Muscle of arm (tissue), 12 donors: Measurements from ENCODE around the gene PIP4K2C. TPM values are rescaled to one million over a fixed set of nuclear protein-coding genes. Genes with fewer than 3 reads are reported as not detected.

Experiments
- DNase-seq: peaks from one replicate; pipeline ENCODE4 v3.0.0-alpha.2; 2013
- polyA plus RNA-seq, 12 donors: library from polyadenylated mRNA; unstranded; fragments of 120-200 nt; gene quantifications; one replicate each; pipeline ENCODE4 v1.2.1, GENCODE V29; 2013; ENCODE audit not compliant: insufficient read length in 12 of 12

PIP4K2C gene
- polyA plus RNA-seq, 12 donors: 11.2 to 20.7 (median 12.2) TPM; not detected in 1

- DNase-seq: no peak
These were observed 30.0 kb downstream of the PIP4K2C start for GRCh38 chr12:57620936-57621496.

DNA sequence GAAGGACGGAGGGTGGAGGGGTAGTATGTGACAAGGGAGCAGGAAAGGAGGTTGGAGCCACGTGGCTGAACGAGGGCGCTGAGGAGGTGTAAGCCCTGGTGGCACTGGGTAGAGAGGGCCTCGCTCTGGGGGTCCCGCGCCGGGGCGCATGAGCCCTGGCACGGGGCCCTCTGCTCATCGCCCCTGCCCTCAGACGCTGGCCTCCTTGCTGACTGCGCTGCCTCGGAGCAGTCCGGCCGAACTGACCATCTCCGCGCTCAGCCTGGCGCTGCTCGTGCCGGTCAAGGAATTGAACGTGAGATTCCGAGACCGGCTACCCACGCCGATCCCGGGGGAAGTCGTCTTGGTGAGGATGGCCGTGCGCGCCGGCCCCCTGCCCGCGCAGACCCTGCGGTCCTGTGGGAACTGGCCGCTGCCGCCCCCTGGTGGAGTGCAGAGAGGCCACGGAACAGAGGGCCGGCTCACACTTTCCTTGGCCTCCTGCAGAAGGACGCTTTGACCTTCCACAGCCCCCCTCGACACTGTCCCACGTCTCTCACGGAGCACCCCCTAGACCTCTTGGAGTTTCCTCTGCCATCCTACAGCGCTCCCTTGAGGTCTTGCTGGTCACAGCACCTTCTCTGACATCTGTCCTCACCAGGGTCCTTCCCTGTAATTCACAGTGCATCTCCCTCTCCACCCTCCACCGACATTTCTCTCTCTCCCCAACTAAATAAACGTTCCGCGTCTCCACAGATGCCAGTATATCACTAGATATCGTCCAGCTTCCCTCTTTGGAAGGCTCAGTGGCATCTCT lies 30.7 kb downstream of the PIP4K2C start:
- DNase-seq: no peak

DNA sequence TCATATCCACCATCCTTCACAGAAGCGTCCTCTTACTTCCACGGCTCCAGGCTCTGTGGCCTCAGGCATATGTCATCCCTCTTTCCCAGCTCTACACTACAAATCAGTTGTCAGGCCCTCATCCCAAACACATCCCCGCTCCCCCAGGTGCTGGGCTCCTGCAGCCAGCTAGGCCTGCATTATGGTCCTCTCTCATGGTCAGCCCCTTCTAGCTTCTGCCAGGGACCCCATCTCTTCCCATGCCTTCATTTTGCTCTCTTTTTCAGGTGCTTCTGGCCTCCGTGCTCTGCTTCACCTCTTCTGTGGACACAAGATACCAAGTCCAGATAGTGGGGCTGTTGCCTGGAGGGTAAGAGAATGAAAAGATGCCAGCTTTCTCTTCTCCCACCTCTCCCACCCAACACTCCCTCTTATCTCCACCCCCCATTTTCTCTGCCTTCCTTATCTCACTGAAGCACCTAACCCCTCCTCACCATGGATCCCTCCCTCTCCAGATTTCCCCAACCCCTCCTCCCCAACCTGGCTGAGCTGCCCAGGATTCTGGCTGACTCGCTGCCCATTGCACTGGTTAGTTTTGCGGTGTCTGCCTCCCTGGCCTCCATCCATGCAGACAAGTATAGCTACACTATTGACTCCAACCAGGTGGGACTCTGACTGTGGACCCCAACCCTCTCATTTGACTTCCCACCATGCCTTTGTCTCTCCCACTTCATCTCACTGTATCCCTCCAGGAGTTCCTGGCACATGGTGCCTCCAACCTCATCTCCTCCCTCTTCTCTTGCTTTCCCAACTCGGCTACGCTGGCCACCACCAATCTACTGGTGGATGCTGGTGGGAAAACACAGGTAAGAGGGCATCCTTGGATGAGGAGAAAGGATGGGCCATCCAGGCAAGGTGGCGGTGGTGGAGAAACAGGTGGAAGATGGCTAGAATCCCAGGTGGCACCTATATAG lies 31.6 kb downstream of the PIP4K2C start:
- no peak for DNase-seq

DNA sequence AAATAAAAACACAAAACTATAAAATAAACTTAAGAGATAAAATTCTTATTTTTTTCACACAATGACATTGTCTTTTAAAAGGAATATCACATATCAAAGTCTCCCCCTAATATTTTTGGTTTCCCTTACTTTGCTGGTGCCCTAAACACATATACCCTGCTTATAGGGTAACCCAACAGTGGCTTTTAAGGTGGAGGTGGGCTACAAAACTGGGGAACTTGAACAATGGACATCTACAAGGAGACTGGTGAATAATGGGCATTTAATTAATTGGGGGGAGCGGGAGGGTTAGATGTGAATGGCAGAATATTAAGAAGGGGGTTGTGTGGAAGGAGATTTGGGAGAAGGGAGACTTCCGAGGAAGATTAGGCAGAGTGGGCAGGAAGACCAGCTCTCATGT lies 32.4 kb downstream of the PIP4K2C start:
- DNase-seq: no peak

GRCh38 chr12:57623811-57624390 lies 32.9 kb downstream of the PIP4K2C start:
- no peak for DNase-seq

GRCh38 chr12:57624441-57625220 lies 33.6 kb downstream of the PIP4K2C start:
- no peak for DNase-seq

GRCh38 chr12:57625261-57626032 lies 34.5 kb downstream of the PIP4K2C start:
- DNase-seq: no peak

GRCh38 chr12:57626111-57626920 lies 35.3 kb downstream of the PIP4K2C start:
- no peak for DNase-seq

DNA sequence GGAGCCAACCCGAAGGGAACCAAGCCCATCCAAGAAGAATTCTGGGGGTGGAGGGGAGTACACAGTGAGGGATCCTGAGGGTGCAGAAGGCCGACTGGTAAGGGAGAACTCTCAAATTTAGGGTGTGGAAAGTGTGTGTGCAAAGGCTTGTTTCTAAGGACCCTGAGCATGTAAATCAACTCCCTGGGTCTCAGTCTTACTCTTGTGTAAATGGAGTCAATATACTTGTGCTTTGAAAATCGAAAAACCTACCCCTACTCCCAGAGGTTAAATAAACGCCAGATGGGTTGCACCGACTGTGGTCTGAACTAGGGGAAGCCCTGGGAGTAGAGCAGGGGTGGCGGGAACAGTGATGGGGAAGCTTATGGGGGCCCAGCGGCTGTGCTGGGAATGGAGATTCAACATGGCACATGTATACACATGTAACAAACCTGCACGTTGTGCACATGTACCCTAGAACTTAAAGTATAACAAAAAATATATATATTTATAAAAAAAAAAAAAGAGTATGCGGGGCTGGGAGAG lies 36.0 kb downstream of the PIP4K2C start:
- no peak for DNase-seq

DNA sequence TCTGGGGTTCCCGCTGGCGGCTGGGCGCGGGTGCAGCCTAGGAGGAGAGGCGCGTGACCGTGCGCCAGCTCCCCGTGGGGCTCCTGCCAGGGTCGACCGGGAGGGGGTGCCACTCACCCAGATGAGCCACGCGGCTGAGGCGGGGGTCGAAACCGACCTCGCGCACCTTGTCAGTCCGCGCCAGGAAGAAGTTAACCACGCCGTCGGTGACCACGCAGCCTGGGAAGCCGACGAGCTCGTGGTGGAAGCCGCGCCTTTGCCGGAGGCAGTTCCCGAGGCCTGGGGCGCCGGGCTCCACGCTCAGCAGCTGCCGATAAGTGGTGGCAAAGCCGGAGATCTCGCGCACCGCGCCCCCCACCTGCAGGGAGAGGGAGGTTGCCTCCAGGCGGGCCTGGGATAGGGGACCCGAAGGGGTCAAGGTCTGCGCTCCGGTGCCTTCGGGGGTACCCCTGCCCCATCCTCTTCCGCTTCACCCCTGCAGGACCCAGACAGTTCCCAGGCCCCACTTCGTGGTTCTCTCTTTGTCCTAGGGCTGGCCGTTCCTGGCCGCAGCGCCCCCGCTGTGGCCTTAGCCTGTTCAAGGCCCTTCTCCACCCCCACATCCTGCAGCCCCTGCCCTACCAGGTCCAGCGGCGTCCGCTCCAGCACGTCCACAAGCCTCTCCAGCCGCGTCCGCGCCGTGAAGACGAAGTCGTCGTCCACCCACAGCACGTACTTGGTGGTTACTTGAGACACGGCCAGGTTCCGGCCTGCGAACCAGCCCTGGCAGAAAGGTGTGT lies 36.7 kb downstream of the PIP4K2C start:
- DNase-seq: no peak

DNA sequence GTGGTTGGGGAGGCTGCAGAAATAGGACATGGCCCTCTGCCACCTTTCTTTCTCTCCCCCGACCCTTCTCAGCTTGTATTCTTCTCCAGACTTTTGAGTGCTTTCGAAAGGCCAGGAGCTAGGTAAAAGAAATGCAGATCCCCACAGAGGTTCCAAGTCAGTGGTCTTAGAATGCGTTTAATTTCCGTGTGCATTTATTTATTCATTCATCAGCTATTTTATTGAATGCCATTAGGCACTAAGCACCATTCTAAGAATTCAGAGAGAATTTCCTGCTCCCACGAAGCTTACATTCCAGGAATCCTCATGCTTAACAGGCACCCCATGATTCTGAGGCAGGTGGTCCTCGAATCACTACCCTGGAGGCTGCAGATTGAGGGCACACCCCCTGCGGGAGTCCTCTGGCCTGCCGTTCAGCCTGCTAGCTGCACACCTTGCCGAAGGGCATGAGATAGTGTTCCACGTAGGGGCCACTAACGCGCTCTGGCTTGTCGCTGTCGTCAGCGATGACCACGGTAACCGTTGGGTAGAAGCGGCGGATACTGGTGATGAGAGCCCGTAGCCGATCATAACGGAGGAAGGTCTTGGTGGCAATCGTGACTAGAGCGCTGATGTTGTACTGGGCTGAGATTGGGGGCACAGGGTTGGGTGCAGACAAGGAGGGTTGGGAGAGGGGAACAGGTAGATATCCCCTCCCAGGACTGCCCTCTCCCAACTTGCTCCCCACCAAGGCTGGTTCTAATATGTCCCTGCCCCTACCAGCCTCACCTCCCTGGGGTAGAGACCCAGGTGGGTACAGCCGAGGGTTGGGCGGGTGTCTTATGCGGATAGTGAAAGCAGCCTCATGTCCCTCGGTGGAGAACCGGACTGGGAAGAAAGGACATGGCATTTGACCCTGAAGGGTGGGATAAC lies 37.5 kb downstream of the PIP4K2C start:
- DNase-seq: no peak

DNA sequence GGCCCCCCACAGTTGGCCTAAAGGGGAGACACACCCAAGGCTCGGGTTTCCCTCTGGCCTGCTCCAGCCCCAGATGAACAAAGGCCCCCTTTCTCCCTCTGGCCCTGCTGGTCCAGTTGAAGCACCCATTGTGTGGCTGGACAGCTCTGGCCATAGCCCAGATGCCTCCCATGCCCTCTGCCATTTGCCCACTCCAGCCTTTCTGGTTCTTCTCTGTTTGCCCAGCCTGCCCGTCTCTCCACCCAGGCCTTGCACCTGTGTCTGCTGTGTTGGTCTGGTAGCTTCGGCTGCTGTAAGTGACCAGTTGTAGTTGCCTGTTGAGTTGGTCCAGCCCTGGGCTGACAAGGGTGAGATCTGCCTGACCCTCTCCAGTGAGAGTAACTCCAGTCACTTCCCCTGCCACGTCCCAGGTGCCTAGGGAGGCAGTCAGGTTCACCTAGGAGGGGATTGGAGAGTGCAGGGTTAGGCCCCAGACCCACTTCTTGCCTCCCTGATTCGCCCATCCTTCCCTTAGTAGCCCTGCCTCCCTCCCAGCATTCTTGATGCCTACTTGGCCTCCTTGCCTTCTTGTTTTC lies 39.0 kb downstream of the PIP4K2C start:
- no peak for DNase-seq

GRCh38 chr12:57630891-57631433 lies 40.0 kb downstream of the PIP4K2C start:
- DNase-seq: no peak

- no peak for DNase-seq
These were observed 40.6 kb downstream of the PIP4K2C start for GRCh38 chr12:57631566-57632072.

GRCh38 chr12:57632073-57632957 lies 41.3 kb downstream of the PIP4K2C start:
- DNase-seq: no peak
